ACHN (cell line): ENCODE measurements around the gene GSK3A.

Experiments used
- DNase-seq: peaks from one replicate; pipeline ENCODE4 v3.0.0-alpha.2; 2015
- in situ Hi-C: cut with HindIII; loops from 2 replicates; pipeline ENCODE4 v1.10.0; 2017; ENCODE audit warnings: low sequenced_read_pairs, low pct_ligation_motif_present, low pct_unique_long_range_greater_than_20kb

The GSK3A gene

DNA sequence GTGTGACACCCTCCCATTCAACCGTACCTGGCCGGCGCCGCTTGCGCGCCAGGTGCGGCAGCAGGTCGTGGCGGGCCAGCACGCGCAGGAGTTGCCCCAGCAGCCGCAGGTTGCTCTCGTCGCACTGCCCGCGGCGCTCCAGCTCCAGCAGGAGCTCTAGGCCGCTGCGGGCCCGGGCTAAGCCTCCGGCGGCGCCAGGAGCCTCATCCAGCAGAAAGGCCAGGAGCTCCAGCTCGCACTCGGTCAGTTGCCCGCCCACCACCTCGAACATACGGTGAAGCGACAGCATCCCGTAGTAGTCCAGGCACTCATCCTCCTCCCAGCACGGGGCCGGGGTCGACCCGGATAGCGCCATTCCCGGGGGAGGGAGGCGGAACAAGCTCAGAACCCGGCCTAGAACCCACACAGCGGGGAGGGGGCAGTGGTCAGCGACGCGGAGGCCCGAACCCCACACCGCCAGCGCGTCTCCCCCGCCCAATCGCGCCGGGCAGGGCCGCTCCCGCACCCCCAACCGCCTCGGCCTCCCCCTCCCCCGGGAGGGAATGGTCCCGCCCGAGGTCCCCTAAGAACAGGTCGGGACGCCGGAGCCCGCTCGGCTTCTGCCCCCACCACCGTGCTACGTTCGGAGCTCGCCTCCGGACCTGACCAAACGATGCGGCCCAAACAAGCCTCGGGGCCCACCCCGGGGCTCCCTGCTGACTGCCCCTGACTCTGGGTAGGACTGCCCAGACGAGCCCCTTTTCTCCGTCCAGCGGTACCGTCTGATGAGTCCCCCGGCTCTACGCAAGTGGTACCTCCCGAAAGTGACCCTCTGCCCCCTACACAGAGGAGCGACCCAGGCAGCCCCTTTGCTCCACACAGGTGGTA is 25.5 kb downstream of the GSK3A start:
- peak; percentile 33 for DNase-seq
- in situ Hi-C loops, result no loop called here

DNA sequence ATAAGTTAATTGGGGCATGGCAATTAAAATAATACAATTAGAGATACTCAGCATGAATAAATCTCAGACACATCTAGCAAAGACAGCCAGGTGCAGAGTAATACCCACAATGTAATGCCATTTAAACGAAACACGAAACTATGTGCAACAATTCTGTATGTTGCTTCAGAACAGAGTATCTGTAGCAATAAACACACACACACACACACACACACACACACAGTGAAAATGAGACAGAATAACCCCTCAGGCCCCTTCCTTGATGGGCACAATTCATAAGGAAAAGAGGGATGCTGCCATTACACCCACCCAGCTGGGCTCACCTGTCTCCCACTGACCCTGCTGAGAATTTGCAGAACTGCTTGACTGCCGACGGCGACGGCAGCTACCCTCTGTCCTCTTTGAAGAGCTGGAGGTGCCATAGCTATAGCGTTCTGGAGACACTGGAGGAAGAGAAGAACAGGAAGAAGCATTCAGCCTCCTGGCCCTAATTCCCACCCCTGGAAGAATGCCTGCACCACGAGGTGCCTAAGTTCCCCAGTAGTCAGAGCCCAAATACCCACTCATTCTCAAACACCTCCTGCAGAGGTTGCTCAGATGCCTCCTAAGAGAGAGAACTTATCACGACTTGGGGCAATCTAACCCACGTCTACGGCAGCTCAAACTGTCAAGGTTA is 27.5 kb downstream of the GSK3A start:
- no peak for DNase-seq
- in situ Hi-C loops, result no loop called here

DNA sequence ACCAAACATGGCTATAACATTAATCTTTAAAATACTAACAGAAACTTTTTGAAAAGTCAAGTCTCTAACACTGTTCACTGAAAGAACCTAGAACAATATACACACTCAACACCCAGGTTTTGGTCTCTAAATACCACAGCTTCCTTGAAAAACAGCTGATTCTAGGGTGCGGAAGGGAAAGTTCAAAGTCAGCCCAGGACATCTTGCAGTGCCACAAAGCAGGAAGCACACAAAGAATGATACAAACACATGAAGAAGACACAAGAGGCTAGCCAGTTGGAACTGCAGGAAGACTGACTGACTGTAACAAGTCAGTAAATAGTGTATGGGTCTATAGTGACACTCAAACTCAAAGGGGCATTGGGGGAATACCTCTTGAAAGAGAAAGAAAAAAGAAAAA is 29.5 kb downstream of the GSK3A start:
- no peak for DNase-seq
- in situ Hi-C loops, result no loop called here

DNA sequence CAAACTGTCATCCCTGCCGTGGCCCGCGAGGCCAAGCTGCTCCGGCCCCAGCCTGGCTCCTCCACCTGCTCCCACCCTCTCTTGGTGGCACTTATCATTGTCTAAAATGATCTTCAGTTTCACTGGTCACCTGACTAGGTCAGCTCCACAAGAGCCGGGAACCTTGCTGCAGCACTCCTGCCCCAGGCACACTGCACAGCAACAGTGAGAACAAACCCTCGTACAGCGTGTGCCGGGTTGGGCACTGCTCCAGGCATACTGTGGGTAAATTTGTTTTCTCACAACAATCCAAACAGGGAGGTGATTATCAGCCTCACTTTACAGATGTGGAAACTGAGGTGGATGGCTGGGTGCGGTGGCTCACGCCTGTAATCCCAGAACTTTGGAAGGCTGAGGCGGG is 33.8 kb downstream of the GSK3A start:
- no peak for DNase-seq
- in situ Hi-C loops, result no loop called here

DNA sequence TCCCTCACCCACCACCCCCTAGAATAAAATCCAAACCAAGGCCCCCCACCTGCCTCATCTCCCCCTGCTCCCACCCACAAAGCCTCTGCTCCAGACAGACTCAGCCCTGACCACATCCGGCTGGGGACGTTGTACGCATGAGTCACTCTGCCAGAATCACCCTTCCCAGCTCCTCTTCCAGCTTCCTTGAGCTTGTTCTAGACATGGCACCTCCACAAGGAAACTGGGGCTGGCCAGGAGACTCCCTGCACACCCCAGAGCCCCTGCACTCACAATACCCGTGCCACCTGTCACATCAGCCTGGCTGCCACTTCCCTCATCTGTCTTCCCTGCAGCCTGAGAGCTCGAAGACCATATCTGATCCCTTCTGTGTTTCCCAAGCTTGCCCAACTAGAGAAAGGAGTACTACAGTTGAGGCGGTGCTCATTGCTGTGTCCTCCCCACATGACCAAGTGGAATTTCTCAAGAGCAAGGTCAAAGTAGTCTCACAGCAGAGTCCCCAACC is 34.6 kb downstream of the GSK3A start:
- DNase-seq, result peak; percentile 69
- in situ Hi-C loops, result no loop called here

DNA sequence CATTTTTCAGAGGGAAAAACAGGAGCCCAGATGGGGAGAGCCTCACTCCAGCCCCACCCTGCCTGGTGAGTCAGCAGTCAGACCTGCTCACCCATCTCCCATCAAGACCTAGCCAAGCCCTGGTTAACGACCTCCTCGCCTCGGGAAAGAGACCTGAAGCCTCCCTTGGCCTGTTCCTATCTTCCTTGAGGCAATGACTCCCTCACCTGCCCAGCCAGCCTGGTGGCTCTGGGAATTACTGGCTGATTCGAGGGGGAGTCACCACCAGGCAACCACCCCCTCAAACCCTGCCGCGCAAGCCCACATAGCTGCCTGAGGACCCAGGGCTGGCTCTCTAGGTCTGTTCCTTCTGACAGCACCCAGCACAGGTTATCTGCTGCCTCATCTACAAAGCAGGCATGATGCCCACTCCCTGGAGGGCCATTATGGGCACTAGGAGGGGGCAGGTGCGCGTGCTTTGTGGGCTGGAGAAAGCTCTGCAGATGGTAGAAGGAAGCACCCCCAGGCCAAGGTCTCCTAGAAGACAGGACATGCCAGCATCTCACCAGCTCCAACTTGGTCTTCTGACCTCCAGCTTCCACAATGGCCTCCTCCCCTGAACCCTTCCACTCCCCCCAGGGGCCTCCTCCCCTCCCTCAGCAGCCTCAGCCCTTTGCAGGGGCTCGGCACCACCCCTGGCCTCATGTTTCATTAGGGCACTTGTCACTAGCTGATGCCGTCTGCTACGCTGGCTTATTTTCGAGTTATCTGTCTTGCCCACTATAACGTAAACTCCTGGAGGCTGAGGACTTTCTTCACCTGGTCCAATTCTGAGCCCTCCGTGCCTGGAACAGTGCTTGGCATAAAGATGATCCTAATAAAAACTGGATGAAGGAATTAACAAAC is 35.3 kb downstream of the GSK3A start:
- in situ Hi-C loops, result no loop called here
- no peak for DNase-seq

DNA sequence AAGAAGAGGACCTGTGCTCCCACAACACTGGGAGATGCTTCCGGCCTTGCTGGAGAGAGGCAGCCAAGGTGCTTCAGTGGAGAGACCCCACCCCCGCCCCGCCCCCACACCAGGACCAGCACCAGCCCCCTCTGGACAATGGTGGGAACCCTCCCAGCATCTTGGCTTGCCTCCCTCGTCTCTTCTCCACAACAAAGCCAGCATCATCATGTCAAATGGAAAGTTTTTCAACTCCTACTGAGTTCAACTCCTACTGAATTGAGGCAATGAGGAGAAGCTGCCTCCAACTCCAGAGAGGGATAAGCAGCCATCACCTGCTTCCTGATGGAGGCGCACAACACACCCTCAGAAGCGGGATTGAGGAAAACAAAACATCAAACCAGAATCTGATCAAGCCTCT is 37.7 kb downstream of the GSK3A start:
- in situ Hi-C loops, result no loop called here
- no peak for DNase-seq

DNA sequence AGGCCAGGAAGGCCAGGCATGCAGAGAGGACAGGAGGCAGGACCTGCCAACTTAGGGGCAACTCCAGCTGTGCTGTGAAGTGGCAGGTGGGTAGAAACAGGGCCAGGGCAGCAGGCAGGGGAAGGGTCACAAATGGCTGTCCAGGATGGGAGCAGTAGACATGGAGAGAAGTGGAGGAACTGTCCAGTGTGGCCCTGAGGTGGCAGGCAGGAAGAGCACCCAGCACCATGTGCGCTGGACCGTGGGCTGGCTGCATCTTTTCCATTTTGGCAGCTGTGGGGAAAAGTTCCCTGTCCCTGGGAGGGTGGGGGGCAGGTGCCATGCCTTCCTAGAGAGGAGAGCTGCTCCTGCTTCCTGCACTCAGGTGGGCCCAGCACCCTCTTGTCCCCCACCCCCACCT is 38.7 kb downstream of the GSK3A start:
- peak; percentile 62 for DNase-seq
- in situ Hi-C loops, result no loop called here

DNA sequence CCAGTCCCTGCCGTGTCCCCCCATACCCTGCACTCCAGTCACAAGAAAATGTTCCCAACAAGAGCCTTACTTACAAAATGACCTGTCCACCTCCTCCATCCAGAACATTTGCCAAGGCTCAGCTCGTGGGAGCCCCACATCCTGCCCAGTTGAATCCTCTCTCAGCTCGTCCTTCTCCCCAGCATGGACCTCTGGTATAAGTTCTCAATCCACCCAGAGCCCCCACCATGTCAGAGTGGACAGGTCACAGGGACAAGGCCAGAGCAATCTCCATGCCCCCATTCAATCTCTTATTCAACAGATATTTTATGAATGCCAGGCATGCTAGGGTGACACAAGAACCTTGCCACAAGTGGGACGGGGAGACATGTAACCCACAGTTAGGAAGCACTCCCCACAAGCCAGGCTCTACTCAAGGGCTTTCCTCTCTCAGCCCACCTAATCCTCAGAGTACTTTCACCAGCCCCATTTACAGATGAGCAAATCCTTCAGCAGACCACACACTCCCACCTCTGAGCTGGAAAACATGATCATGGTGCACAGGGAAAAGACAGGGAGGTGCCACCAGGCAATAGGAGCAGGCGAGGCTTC is 40.0 kb downstream of the GSK3A start:
- in situ Hi-C loops, result no loop called here
- no peak for DNase-seq

DNA sequence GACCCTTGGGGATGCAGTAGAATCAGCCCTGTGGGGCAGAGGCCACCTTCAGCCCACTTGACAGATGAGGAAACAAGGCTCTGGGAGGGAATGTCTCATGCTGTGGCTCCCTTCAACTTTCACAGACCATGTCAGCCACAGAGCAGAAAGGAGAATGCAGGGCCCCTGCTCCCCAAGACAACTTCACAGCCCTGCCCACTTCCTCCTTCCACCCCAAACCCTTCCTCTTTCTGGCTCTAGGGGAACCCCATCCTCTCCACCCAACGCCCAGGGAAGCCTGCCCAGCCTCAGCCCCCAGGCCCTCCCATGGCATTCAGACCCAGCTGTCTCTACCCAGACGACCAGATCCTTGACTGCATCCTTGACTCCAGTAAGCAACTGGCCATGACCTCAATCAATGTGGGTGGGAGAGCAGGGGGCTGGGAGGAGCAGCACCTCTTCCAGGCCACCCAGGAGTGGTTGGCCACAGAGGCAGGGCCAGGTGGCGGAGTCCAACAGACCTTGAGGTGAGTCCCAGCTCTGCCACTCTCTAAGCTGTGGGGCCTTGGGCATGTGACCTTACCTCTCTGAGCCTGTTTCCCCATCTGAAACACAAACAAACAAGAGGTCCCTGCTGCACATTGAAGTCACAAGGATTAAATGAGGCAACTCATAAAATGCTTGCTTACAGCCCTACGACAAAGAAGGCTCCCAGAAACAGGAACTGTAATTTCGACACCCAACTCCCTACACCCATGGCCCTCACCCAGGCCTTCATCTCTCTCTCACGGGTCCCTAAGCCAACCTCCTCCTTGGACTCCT is 40.7 kb downstream of the GSK3A start:
- DNase-seq, result no peak
- in situ Hi-C loops, result no loop called here

DNA sequence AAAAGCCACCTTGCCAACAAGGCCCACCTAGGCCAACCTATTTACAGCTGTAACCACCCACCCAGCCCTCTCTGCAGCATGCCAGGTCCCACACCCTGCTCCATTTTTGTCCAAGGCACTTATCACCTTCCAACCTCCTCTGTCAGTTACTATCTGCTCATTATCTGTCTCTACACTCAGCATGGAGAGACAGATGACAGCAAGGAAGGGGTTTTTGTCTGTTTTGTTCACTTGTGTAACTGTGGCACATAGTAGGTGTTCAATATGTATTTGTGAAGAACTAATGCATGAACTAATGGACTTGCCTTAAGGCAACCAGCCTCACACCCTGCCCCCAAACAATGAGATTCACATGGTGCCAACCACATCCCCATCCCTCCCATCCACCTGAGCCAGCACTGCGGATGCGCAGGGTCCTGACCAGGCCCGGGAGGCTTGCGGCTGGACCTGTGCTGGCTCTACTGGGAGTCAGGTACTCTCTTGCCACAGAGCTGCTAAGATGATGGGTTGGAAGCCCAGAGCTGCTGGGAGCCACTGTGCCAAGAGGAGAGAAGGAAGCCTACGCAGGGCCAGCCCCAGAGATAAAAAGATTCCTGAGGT is 42.2 kb downstream of the GSK3A start:
- DNase-seq, result no peak
- in situ Hi-C loops, result no loop called here

DNA sequence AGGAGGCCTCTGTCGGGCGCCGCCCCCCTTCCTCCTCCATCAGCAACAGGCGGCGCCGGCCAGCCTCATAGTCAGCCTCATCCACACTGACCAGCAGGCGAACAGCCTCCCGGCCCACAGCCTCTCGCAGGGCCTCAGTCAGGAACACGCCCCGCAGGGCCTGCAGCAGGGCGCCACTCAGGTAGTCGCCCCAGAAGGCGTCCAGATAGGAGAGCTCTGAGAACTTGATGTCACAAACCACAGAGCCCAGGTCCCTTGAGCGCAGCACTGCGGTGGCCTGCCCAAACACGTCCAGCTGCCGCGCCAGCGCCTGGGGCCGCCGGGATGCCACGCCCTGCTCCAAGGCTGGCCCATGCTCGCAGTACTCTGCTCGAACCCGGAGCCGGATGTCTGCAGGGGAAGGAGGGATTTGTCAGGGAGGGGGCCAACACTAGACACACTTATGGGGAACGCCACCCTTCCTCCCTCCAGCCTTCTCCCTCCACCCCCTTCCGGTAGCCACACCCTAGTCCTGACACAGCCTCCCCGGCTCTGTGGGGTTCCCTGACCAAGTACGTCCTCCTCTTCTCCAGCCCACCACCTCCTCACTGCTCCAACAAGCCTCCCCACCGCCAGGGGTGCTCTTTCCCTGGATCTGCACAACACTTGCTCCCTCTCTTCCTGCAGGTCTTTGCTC is 42.8 kb downstream of the GSK3A start:
- in situ Hi-C loops, result no loop called here
- DNase-seq, result no peak

DNA sequence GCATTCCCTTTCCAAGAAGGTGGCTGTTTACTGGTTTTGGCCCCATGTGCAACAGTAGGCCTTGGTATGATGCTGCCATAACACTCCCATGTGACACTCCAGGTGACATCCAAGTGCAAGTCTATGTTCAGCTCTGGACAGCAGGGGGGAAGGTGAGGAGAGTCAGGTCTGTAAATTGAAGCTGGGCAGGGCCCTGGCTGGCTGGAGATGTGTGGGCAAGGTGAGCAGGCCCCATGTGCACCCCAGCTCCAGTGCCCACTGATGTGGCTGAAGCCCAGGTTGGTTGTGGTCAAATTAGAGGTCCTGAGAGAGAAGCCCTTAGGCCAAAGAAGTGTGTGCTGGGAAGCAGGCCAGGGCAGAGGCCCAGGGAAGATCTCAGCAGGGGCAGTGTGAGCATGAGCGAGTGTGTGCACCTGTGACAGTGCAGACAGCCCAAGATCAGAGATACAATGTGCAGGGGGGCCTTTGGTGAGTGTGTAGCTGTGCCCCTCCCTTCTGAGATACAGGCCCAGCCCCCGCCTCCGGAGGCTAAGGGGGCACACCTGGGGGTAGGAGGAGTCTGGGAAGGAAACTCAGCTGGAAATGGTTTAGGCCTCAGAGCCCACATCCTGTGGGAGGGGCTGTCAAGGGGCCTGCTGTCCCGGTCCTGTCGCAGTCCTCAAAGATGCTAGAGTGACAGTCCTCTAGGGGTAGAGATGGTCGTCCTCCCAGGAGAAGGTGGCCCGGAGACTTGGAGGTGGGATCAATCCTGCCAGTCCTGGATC is 43.5 kb downstream of the GSK3A start:
- in situ Hi-C loops, result no loop called here
- no peak for DNase-seq

DNA sequence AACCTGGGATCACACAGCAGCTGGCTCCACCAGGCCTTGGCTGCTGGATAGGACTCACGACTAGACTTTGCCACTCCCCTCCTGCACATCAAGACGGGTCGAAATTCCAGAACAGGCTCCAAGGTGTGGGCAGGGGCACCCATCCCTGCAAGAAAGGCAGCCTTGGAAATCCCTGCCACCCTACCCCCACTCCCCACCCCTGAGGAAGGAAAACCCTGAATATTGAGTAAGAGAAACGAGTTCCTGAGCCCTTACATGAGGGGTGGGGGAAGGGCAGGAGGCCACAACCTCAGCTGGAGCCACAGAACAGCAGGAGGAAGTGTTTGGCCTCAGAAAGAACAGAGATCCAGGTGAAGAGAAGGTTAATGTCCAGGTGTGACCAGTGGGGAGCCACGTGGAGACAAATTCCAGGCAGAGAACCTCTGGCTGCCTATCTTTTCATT is 45.0 kb downstream of the GSK3A start:
- in situ Hi-C loops, result no loop called here
- DNase-seq, result no peak

DNA sequence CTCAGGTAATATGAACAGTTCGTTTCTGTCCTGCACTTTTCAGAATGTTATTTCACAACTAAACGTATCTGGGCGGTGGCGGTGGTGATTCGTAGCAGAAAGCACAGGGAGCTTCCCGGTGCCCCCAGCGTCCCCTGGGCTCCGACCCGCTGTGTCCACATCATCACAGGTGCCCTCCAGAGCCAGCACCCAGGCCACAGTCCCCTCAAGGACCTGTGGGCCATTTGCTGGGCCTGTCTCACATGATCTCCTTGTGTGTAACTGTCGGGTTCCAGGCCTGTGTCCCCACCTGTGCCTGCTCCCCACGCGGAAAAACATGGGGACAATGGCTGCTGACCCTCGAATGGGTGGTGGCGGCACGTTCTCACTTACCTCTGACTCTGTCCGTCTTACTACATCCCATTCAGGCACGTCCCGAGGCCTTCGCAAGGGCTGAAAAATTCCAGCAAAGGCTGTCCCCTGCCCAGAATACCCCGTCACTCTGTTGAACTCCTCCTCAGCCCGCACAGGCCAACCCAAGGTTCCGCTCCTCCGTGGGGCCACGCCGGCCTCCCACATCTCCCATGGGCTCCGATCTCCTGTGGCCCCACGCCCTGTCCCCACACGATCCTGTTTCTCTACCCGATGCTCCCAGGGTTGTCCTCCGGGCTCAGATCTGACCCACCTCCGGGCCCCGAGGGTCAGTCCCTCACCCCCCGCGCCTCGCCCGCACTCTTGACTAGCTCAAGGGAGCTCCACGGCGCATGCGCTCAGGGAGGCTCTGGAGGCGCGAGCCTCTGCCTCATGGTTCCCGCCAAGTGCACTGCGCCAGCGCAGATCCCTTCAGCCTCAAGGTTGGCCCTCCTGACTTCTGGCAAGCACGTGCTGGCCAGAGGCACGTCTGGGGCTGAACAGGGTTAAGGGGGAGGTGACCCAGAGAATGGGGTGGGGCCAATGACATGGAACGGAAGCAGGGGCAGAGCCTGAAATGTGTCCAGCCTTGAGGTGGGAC is 46.1 kb downstream of the GSK3A start:
- DNase-seq, result no peak
- in situ Hi-C loops, result no loop called here
